Globus pallidus (tissue), 1 donor: ENCODE data around the gene ZNF468.
A peak's percentile ranks its signal among the peaks of the same experiment; 100 is the strongest.
"Not testable (repeated sequence)": the region's sequence is repeated elsewhere in the genome, so short reads cannot be mapped to it uniquely, and the experiment has no call there.

Experiments
- DNase-seq: peaks from one replicate; pipeline ENCODE4 v3.0.0-alpha.2; 2015; ENCODE audit warnings: low spot score

ZNF468 gene

DNA sequence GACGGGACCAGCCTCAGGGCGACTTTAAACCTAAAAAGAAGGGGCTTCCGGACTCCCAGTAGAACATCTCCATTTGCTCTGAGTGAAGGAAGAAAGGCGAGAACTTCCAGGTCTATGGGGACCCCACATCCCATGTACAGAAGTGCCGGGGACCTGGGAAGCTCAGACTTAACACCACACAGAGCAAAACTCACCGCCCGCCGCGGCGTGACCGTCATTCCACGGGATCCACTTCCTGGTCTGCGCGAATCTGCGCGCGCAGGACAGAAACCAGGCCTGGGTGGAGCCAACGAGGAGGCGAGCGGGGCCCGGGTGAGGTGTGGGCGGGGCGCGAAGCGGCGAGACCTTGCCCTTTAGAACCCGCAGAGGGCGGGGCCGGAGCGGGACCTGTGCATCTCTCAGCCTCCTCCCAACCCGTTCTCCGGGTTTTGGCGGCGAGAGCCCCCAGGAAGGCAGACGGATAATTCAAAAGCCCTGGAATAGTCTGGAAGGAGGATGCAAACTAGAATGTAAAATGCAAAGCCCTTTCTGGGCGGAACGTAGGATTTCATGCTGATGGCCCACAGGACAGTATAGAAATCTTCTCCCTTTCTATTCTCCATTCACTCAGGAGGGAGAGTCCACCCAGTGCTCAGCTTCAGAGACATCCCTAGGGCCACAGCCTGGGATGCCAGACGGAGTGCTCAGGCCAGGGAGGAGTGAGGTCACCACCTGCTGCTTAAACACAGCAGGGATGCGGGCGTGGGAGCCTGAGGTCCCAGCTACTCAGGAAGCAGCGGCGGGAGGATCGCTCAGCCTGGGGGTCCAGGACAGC lies at the start of gene ZNF468:
Gene ZNF468, minus strand, starts transcription at position 242 of the 814 bp plus-strand sequence. CDS start 3,347 bp downstream, outside the sequence.
- DNase-seq, result peak; percentile 54

DNA sequence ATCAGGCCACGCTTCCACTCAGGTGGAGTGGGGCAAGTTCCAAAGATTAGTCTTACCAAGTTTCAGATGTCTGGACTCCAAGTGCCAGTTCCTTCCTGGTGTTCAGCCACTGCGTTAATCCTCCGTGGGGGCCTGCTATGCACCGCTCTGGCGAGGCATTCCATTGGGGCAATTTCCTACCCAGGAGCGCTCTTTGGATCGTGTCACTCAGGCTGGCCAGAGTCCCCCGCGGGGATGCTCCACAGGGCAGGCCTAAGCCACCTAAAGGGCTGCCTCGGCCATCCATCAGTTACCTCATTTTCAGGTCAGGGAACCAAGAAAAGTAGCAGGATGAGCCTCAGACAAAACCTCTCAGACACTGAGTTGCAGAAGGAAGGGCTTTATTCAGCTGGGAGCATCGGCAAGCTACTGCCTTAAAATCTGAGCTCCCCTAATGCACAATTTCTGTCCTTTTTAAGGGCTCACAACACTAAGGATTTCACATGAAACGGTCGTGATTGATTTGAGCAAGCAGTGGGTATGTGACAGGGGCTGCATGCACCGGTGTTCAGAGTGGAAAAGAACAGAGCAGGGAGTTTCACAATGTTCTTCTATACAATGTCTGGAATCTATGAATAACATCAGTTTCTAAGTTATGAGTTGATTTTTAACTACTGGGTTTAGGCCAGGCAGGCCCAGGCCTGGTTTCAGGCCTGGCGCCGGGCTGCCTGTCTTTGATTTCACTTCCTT lies 46.8 kb upstream of the ZNF468 start:
- not testable (repeated sequence) for DNase-seq

DNA sequence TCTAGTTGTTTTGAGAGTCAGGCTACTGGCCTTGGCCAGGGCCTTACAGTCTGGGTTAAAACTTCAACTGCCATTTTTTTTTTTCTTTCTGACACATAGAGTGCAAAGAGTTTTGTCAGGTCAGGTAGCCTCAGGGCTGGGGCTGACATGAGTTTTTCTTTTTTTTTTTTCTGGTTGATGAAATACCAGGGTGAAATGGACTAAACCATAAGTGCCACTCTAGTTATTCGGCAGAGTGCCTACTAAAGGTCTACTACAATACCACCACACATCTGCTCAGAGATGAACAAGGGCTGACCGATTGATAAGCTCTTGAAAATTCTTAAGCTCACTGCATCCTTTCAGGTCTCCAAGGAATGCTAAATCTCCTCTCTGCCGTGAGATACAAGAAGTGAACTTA lies 44.4 kb upstream of the ZNF468 start:
- DNase-seq, result no peak

DNA sequence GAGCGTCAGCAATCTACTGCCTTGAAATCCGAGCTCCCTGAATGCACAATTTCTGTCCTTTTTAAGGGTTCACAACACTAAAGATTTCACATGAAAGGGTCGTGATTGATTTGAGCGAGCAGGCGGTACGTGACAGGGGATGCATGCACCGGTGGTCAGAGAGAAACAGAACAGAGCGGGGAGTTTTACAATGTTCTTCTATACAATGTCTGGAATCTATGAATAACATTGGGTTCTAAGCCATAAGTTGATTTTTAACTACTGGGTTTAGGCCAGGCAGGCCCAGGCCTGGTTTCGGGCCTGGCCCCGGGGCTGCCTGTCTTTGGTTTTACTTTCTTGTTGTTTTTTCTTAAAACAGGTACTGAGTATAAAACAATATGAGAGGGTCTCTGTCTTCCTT lies 41.2 kb upstream of the ZNF468 start:
- not testable (repeated sequence) for DNase-seq

DNA sequence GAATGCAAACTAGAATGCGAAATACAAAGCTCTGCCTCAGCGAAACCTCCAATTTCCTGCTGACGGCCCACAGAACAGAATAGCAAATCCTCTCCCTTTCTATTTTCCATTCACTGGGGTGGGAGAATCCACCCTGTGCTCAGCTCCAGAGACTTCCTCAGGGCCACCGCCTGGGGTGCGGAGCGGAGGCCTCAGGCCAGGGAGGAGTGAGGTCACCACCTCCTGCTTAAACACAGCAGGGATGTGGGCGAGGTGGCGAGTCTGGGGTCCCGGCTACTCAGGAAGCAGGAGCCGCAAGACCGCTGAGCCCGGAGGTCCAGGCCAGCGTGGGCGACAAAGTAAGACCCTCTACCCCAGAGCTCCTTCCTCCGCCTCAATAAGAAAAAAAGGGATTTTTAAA lies 40.7 kb upstream of the ZNF468 start:
- no peak for DNase-seq

DNA sequence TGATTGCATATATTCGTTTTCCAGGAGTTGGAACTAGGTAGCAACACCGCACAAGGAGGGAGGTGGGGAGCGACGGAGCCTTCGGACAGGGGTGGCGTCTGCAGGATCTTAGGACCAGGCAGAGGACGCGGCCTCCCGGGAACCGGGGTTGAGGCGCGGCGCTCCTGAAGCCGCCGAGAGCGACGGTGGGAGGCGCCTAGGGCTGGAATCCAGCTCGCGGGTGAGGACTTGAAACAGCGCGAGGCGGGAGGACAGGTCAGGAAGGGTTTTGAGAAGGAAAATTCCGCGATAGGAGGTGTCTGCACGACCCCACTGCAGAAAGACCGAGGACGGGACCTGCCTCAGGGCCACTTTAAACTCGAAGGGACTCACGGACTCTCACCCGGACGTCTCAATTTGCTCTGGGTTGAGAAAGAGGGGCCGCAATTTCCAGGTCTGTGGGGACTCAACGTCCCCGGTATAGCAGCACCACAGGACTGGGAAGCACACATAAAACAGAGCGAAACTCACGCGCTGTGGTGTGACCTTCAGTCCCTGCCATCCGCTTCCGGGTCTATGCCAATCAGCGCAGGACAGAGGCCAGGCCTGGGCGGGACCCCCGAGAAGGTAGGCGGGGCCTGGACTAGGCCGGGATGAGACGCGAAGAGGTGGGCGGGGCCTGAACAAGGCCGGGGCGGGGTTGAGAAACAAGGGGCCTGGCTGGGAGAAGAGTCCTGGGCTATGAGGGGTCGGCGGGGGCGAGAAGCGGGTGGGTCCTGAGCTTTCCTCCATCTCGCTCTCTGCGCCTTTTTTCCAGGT lies 39.9 kb upstream of the ZNF468 start, which contains the start of gene ZNF320:
Gene ZNF320, minus strand, starts transcription at position 498 of the 798 bp plus-strand sequence. CDS start 7,380 bp downstream, outside the sequence.
- DNase-seq, result peak; percentile 95

DNA sequence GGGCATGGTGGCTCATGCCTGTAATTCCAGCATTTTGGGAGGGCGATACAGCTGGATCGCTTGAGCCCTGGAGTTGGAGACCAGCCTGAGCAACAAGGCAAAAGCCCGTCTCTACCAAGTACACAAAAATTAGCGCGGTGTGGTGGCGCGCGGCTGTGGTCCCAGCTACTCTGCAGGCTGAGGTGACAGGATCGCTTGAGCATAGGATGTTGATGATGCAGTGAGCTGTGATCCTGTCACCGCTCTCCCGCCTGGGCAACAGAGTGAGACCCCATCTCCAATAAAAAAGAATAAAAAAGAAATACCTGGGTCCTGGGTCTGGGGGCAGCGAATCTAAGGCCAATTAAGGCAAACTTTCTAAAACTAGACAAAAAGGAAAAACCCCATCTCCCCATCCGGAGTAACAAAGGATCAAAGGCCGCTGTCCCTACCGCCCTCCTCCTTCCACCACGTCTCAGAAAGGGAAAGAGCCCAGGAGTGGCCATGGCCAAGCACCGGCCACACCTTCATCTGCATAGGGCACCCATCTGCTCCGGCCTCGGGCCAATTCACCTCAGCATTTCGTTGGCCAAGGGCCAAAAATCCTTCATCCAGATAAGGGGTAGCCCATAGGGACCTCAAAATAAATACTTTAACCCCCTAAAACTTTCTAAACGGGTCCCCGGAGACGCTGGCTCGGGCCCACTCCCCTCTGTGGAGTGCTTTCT lies 39.2 kb upstream of the ZNF468 start:
- peak; percentile 15 for DNase-seq

DNA sequence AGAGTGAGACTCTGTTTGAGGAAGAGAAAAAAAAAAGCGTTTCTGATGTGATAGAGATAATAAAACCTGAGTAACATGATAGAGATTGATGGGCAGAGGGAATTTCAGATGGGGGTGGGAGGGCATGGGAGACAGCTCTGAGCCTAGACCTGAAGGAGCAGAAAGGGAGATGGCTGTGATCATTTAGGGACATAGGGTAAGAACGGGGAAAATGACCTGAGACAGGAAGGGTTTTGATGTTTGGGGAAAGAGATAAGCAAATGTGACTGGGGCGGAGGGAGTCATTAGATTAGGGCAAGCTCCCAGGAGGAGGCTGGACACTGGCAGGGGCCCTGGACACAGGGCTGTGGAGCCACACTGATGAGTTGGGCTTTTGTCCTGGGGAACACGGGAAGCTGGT lies 33.9 kb upstream of the ZNF468 start:
- DNase-seq, result no peak

DNA sequence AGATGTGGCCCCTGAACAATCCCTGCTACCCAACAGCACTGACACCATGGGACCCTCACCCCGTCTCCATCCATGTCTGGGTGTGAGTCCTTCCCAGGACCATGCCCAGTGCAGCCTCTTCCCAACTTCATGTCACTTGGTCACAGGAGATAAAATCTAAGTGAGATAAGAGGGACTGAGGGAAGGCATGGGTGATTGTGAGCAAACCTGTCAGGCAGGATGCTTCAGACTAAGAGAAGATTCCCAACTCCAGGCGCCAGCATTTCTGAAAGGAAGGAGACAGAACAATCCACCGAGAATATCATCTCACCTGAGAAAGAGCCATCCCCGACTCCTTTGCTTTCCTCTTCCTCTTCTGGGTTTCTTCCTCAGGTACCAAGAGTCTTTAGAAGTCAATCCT lies 32.5 kb upstream of the ZNF468 start:
- no peak for DNase-seq

DNA sequence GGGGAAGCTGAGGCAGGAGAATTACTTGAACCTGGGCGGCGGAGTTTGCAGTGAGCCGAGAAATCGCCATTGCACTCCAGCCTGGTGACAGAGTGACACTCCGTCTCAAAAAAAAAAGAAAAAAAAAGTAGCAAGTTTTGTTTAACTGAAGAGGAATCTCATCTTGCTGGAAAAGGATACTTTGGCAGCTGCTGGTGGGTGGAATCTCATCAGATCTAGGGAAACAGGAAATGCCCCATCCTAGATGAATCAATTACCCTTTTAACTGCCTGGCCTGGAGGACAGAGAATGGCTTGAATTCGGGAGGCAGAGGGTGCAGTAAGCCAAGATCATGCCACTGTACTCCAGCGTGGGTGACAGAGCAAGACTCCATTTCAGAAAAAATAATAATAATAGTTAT lies 31.7 kb upstream of the ZNF468 start:
- DNase-seq, result no peak

DNA sequence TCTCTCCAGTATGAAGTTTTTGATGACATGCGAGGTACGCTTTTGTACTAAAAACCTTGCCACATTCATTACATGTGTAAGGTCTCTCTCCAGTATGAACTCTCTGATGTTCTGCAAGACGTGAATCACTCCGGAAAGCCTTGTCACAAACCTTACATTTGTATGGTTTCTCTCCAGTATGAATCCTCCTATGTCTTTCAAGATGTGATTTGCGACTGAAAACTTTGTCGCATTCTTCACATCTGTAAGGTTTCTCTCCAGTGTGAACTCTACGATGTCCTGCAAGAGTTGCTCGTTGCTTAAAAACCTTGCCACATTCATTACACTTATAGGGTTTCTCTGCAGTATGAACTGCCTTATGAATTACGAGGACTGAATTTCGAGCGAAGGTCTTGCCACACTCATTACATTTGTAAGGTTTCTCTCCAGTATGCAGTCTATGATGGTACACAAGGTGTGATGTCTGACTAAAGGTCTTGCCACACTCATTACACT lies 23.5 kb upstream of the ZNF468 start:
- no peak for DNase-seq

DNA sequence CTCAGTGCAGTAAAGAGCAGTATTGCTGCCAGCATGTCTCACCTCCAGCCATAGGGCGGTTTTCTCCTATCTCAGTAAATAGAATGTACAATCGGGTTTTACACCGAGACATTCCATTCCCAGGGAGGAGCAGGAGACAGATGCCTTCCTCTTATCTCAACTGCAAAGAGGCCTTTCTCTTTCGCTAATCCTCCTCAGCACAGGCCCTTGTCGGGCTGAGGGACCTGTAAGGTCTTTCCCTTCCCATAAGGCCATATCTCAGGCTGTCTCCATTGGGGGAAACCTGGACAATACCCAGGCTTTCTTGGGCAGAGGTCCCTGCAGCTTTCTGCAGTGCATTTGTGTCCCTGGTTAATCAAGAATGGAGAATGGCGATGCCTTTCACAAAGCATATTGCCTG lies 15.6 kb upstream of the ZNF468 start:
- DNase-seq, result not testable (repeated sequence)

DNA sequence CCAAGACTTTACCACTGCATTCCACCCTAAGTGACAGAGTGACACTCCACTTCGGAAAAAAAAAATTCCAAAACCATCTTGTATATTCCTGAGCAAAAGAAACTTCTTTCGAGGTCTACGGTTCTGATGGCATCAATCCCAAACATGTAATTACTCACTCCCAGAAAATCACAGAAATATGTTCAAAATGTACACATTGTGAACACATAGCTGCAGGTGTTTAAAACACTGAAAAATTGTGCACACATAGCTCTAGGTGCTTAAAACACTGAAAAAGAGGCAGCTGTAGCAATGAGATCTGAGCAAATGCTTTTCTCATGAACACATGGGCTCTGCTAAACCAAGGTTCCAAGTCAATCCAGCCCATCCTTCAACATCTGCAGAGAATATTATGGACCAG lies 14.0 kb upstream of the ZNF468 start:
- DNase-seq, result no peak

DNA sequence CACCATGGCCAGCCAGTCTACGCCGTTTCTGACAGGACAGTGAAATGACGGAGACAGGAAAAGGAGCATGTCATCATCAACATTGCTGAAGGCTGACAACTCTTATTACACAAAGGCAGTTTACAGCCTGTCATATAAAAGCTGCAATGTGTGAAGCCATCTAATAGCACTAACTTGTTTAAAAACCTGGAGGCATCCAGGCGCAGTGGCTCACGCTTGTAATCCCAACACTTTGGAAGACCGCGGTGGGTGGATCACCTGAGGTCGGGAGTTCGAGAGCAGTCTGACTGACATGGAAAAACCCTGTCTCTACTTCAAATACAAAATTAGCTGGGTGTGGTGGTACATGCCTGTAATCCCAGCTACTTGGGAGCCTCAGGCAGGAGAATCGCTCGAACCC lies 10.6 kb upstream of the ZNF468 start:
- not testable (repeated sequence) for DNase-seq

DNA sequence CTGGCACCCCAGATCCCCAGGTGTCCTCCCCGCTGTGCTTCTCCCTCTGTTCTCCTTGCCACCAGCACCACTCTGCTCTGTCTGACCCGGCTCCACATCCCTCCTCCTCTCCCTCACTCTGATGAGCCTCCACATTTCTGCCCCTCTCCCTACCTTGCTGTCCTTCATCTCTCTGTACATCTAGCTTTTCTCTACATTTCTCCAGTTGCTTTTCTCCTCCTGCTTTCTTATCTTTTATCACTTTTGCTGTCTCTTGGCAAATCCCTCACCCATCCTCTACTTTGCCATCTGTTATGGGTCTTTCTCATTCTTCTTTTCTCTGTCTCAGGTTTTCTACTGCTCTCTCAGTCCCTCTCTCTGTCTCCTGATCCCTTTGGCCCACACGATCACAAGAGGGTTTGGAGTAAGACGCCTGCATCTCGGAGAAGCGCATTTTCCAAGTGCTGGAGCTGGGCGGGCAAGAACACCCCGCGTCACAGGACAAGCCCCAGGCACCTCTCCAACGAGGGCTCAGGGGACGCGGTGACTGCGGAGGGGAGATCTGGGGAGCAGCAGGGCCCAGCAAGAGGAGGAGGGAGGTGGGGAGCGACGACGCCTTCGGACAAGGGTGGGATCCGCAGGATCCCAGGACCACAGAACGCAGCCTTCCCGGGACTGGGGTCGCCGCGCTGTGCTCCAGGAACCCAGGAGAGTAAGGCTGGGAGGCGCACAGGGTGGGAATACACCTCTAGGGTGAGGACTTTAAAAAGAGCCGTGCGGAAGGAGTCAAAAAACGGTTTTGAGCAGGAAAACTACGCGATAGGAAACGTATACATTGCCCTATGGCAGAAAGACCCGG lies 660 bp downstream of the ZNF468 start:
- DNase-seq, result not testable (repeated sequence)

DNA sequence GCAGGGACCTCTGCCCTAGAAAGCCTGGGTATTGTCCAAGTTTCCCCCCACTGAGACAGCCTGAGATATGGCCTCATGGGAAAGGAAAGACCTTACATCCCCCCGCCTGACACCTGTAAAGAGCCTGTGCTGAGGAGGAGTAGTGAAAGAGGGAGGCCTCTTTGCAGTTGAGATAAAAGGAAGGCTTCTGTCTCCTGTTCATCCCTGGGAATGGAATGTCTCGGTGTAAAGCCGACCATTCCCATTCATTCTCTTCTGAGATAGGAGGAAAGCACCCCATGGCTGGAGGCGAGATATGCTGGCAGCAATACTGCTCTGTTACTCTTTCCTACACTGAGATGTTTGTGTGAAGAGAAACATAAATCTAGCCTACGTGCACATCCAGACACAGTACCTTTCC lies 10.1 kb downstream of the ZNF468 start:
- not testable (repeated sequence) for DNase-seq

DNA sequence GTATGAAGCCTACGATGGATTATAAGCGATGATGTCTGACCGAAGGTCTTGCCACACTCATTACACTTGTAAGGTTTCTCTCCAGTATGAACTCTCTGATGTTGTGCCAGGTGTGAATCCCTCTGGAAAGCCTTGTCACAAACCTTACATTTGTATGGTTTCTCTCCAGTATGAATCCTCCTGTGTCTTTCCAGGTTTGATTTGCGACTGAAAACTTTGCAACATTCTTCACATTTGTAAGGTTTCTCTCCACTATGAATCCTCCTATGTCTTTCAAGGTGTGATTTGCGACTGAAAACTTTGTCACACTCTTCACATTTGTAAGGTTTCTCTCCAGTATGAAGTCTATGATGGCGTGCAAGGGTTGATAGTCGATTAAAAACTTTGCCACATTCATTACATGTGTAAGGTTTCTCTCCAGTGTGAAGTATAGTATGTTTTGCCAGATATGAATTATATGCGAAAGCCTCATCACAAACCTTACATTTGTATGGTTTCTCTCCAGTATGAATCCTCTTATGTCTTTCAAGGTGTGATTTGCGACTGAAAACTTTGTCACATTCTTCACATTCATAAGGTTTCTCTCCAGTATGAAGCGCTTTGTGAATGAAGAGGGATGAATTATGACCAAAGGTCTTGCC lies 16.5 kb downstream of the ZNF468 start:
- not testable (repeated sequence) for DNase-seq

DNA sequence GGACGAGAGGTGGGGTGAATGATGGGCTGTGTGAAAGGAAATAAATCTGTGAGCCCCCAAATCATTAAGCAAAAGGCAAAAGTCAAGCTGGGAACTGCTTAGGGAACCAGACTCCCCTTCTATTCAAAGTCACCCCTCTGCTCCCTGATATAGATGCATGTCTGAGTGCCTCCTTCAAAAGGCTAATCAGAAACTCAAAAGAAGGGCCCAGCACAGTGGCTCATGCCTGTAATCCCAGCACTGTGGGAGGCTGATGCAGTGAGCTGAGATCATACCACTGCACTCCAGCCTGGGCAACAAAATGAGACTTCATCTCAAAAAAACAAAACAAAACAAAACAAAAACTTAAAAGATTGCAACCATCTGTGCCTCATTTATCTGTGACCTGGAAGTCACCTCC lies 23.1 kb downstream of the ZNF468 start:
- DNase-seq, result not testable (repeated sequence)

DNA sequence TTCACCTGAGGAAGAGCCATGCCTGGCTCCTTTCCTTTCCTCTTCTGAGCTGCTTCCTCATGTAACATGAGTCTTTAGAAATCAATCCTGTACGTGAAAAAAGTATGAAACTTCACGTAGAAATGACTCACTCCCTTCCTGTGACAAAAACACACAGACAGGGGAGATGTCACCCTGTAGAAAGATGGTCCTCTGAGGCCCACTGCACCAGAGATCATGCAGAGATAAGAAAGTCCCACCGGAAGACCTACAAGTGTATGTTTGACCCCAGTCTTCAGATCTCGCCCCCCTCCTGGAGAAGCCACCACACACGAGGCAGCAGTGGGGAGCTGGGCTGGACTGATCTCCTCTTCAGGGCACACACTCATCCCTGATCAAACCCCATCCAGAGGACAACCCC lies 23.9 kb downstream of the ZNF468 start:
- not testable (repeated sequence) for DNase-seq

DNA sequence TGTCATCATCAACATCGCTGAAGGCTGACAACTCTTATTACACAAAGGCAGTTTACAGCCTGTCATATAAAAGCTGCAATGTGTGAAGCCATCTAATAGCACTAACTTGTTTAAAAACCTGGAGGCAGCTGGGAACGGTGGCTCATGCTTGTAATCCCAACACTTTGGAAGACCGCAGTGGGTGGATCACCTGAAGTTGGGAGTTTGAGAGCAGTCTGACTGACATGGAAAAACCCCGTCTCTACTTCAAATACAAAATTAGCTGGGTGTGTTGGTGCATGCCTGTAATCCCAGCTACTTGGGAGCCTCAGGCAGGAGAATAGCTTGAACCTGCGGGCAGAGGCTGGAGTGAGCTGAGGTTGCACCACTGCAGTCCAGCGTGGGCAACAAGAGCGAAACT lies 27.6 kb downstream of the ZNF468 start:
- not testable (repeated sequence) for DNase-seq
